ENCODE results near the gene DACT1.

Gene DACT1

GRCh38 chr14:58669556-58670200, 31.9 kb downstream of the DACT1 start:
- DNase-seq: no peak

DNA sequence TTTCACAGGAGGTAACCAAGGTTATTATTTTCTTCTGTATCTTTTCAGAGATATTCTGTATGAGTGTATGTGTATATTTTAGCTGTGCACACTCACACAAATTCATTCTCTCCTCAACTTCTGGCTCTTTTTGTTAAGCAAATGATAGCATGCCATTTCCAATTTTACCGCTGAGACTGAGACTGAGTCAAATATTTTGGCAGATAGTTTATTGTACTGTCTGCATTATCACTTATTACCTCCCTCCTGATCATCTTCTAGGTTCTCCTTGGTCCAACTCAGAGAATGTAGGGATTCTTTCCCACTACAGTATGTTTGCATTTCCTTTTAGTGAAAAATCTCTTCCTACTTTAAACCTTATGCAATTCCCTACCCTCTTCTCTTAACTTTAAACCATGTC, 33.3 kb downstream of the DACT1 start:
- DNase-seq: no peak

- no peak for DNase-seq
These were observed 33.7 kb downstream of the DACT1 start for GRCh38 chr14:58671436-58671835.

- no peak for DNase-seq
These were observed 36.0 kb downstream of the DACT1 start for GRCh38 chr14:58673722-58674121.

DNA sequence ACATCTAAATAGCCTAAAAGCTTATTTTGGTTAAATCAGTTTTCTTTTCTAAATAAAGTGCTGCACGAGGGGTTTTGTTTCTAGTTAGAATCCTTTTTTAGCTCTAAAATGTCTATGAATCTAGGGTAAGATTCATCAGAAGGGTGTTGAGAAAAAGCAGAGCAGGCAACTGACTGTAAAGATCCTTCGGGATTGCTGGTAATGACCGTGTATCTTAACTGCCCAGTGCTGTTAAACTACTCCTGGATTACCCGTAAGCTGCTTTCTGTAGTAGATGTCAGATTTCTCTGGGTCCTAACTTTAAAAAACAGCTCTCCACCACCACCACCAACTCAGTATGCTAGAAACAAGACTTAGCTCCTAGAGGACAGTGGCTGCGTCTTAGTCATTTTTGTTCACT, 39.2 kb downstream of the DACT1 start:
- DNase-seq: no peak

DNA sequence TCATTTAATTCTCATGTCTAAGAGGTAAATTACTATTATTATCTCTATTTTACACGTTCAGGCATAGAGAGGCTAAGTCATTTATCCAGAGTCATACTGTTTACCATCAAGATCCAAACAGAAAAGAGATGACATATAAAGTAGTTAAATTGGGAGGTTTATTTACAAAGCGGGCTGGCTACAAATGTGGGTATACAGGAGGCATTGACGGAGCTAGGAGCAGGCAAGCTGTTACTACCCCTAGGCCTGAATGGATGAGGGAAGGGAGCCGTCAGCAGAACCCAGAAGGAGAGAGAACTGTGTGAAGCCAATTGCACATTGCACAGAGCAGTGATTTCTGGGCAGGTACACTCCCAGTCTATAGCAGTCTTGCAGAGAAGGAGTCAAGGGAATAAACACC, 39.8 kb downstream of the DACT1 start:
- DNase-seq: no peak

DNA sequence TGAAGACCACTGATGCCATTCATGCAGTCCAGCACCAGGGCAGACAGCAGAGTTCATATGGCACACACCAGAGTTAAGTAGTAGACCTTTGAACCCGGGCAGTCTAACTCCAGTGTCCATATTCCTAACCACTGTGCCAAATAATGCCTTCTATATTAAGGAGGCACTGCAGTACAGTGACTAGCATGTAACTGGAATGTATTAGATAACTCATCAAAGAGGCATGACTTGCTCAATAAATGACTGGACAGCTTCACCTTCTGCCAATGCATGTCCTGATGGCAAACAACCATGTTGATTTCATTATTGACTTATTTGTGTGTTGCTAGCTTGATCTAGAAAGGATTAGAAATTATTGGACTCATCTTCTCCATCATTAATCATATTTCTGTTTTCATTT, 40.2 kb downstream of the DACT1 start:
- DNase-seq: no peak

DNA sequence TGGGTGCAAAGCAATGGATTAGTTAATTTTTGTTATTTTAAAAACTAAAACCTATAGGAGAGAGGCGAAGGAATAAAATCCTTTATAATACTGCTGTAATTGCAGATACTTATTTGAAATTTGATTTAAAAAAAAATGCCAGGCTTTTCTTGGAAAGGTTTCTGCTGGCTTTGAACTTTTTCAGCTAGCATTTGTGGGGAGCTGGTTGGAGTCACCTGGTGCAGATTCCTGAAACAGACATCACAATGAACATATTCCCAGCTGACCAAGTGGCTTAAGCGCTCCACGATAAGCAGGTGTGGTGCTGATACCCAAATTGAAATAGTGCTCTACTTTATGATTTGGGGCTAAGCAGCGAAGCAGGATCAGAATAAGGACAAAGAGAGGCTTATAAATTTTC, 42.9 kb downstream of the DACT1 start:
- DNase-seq: no peak

DNA sequence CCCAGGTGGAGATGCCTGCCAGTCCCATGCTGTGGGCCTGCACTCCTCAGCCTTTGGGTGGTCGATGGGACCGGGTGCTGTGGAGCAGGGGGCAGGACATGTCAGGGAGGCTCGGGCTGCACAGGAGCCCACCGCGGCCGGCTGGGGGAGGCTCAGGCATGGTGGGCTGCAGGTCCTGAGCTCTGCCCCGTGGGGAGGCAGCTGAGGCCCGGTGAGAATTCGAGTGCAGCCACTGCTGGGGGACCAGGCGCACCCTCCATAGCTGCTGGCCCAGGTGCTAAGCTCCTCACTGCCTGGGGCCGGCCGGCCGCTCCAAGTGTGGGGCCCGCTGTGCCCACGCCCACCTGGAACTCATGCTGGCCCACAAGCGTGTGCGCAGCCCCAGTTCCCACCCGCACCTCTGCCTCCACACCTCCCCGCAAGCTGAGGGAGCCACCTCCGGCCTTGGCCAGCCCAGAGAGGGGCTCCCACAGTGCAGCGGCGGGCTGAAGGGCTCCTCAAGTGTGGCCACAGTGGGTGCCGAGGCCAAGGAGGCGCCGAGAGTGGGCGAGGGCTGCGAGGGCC, 49.6 kb downstream of the DACT1 start:
- DNase-seq: no peak

DNA sequence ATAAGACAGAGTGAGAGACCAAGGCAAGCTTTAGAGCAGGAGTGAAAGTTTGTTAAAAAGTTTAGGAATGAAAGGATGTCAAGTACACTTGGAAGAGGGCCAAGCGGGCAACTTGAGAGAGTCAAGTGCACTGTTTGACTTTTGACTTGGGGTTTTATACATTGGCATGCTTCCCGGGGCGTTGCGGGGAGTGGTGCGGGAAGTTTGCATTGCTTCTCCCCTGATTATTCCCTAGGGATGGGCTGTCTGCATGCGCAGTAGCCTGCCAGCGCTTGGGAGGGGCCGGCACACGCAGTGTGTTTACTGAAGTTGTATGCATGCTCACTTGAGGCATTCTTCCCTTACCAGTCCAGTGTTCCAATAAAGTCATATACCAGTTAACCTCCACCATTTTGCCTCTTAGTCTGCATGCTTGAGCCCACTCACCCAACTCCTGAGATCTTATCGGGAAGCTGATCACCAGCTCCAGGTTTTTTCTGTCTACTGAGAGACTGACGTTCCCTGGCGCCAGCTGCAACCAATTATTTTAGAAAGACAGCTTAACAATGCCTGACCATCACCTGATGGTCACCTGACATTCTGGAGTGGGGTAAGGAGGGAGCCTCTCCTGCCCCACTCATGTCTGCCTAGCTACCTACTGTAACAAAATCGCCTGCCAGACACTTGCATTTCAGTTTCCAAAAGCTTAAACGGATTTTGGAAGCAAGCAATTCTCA, 53.2 kb downstream of the DACT1 start:
- DNase-seq: peak; percentile 47

GRCh38 chr14:58693048-58693447, 55.3 kb downstream of the DACT1 start:
- DNase-seq: peak; percentile 21

DNA sequence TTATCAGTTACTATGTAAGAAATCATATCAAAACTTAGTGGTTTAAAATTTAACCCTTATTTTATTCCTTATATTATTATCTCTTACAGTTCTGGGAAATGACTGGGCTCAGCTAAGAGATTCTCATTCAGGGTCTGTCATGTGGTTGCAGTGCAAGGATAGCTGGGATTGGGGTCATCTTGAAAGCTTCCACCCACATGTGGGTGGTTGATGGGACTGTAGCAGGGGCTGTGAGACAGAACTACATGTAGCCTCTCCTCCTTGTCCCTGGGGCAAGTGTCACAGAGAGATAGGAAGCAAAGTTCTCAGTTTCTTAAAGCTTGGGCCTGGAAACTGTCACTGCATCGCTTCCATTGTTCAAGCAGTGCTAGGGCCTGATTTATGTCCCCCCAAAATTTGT, 57.8 kb downstream of the DACT1 start:
- DNase-seq: no peak

- no peak for DNase-seq
These were observed 59.6 kb downstream of the DACT1 start for GRCh38 chr14:58697266-58697929.
